PFSK-1 (cell line): ENCODE results near the gene TMEM52B.

ENCODE experiments used
- FOXP2 ChIP-seq: optimal IDR thresholded peaks from 2 replicates; pipeline ENCODE3; 2011; ENCODE audit warnings: borderline replicate concordance, control low read depth, inconsistent platforms; ENCODE audit not compliant: insufficient read depth; ENCODE audit errors: extremely low read length, extremely low read depth
- POLR2AphosphoS5 ChIP-seq: IDR thresholded peaks from 2 replicates; pipeline ENCODE4 v1.6.1; 2012; ENCODE audit warnings: low read depth, mild to moderate bottlenecking, control low read depth, low read length, moderate library complexity
- SIN3A ChIP-seq: IDR thresholded peaks from 2 replicates; pipeline ENCODE4 v1.6.1; 2012; ENCODE audit warnings: mild to moderate bottlenecking, low read length, moderate library complexity, borderline replicate concordance; ENCODE audit not compliant: insufficient read depth
- TAF1 ChIP-seq: IDR thresholded peaks from 2 replicates; pipeline ENCODE4 v1.6.1; 2012; ENCODE audit warnings: low read length, control low read depth, borderline replicate concordance; ENCODE audit not compliant: insufficient read depth
- TF ChIP-seq, protein P1 (sequence below), 2 experiments: IDR thresholded peaks; 2 replicates each; pipeline versions ENCODE4 v1.6.1 to v1.8.0; 2011 to 2012; ENCODE audit warnings: low read depth in 2 of 2, low read length in 2 of 2, control low read depth in 1 of 2, inconsistent platforms in 1 of 2, mild to moderate bottlenecking in 1 of 2, moderate library complexity in 1 of 2; ENCODE audit not compliant: insufficient read depth in 1 of 2

DNA sequence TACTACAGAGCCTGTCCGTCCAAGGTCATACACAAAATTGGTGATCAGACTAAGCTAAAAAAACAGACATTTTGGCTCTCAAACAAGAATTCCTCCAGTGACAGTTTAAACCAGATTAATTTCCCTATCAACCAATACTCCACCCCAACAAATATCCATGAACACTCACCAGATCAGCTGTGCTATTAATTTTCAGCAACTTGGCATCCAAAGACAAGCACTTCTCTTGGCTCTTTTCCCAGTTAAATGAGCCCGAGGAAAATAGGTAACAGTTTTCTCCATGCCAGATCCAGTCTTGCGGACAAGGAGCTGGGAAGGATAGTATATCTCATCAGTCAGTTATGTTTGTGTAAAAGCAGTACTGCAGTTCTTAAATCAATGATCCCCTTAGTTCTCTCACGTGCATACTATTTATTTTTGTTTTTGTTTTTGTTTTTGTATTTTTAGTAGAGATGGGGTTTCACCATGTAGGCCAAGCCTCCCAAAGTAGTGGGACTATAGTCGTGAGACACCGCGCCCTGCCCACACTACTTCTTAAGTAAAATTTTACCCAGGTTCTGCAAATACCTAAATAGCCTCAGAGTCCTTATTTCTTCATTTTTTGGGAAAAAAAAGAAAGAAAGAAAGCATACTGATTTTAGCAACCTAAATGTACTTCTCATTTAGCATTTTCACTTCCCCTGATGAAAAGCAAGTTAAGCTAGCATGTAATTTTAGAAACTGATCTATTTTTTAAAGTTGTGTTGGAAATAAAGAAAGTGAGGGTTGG lies 18.0 kb upstream of the TMEM52B start:
- TF ChIP-seq POLR2AphosphoS5 (no peak), SIN3A (no peak), FOXP2 (no peak), TAF1 (no peak)
- TF ChIP-seq, protein P1, sequence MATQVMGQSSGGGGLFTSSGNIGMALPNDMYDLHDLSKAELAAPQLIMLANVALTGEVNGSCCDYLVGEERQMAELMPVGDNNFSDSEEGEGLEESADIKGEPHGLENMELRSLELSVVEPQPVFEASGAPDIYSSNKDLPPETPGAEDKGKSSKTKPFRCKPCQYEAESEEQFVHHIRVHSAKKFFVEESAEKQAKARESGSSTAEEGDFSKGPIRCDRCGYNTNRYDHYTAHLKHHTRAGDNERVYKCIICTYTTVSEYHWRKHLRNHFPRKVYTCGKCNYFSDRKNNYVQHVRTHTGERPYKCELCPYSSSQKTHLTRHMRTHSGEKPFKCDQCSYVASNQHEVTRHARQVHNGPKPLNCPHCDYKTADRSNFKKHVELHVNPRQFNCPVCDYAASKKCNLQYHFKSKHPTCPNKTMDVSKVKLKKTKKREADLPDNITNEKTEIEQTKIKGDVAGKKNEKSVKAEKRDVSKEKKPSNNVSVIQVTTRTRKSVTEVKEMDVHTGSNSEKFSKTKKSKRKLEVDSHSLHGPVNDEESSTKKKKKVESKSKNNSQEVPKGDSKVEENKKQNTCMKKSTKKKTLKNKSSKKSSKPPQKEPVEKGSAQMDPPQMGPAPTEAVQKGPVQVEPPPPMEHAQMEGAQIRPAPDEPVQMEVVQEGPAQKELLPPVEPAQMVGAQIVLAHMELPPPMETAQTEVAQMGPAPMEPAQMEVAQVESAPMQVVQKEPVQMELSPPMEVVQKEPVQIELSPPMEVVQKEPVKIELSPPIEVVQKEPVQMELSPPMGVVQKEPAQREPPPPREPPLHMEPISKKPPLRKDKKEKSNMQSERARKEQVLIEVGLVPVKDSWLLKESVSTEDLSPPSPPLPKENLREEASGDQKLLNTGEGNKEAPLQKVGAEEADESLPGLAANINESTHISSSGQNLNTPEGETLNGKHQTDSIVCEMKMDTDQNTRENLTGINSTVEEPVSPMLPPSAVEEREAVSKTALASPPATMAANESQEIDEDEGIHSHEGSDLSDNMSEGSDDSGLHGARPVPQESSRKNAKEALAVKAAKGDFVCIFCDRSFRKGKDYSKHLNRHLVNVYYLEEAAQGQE (IDR thresholded peaks at IDR 0.05; ENCODE audit: insufficient read depth in 1 of 2, low read depth in 2 of 2, low read length in 2 of 2): no peak
